Stimulated activated CD8-positive, alpha-beta memory T cell treated with anti-CD3 and anti-CD28 coated beads, Interleukin-2, amount 100 ng/mL, for 48 hours (primary cell): ENCODE measurements around the gene SLC25A48.

Experiments
- DNase-seq, 2 donors: peaks; one replicate each; pipeline ENCODE4 v3.0.0-alpha.2; 2020; ENCODE audit warnings: low read depth in 2 of 2

The SLC25A48 gene

DNA sequence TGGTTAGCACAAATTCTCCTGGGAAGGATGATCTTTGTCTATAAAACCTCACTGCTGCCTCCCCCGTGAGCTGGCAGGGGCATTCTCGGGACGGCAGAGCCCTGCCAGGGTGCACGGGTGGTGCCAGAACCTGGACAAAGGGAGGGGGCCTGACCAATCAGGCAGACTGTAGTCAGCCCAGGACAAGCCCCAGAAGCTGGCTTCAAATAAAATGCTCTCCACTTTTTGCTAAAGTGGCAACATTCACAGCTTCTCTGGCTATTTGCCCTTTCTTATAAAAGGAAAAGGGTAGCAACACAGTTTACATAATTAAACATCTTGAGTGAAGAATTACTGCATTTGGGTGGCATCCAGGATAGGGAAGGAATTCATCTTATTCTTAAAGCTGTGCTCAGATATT, 46.8 kb downstream of the SLC25A48 start:
- no peak for DNase-seq

DNA sequence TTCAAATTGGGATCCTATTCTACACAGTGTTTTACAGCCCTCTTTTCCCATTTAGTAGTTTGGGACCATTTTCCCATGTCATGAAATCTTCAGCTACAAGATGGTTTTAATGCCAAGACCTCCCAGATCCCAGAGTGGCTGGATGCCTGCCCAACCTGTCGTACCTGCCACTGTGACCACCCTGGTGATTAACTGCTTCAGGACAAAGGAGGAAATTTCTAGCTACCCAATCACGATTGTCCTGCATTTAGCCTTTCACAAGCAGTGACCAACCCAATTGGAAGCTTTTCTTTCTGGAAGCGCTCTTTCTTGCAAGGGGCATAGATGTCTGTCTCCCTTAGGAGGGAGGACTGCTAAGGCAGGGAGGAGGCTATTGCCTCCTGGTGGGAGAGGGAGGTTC, 47.4 kb downstream of the SLC25A48 start:
- DNase-seq, result no peak

DNA sequence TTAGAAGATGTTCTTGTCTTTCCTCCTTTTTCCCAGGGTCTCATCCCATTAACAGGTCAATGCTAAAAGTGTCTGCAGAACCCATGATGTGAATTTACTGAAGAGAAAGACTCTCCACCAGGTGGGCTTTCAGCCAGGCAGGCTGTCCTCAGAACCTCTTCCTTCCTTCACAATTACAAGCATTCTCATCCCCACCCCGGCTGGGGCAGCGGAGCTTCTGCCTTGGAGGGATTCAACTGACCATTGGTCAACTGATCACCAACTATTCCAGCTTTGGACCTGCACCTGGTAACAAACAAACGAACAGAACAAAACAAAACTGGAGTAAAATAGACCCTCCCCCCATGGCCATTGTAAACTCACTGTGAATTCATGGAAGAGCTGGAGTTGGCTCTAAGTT, 48.6 kb downstream of the SLC25A48 start:
- no peak for DNase-seq

DNA sequence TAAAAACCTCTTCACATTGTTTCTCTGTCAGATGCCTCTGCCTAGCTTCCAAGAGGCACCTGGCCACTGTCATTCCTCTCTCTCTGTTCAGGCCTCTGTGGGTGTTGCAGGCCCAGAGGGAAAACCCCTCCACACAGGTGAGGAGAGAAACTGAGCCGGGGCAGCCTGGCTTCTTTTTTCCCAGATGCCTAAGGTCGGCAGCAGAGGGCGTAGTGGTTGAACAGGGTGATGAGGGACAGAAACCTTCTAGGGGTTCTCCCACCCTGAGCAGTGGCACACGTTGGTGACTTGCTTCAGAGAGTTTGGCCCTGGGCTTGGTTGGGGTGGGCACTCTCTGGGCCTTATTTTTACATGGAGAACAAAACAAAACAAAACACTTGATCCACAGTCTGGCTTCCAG, 49.0 kb downstream of the SLC25A48 start:
- no peak for DNase-seq

DNA sequence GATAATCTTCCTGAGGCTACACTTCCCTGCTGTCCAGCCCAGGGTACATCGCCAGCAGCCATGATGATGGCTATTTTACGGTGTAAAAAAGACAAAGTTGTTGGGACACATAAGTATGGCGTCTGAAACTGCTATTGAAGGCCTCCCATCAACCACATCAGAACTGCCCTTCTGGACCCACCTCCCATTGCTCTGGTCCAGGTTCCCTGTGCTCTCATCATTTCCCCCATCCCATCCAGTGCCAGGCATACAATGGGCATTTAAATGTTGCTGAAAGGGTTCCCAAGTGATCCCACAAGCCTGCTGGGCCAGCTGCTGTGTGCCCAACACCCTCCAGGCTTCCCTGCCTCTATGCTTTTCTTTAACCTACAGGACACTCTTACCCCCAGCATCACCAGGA, 50.6 kb downstream of the SLC25A48 start:
- DNase-seq, result no peak

DNA sequence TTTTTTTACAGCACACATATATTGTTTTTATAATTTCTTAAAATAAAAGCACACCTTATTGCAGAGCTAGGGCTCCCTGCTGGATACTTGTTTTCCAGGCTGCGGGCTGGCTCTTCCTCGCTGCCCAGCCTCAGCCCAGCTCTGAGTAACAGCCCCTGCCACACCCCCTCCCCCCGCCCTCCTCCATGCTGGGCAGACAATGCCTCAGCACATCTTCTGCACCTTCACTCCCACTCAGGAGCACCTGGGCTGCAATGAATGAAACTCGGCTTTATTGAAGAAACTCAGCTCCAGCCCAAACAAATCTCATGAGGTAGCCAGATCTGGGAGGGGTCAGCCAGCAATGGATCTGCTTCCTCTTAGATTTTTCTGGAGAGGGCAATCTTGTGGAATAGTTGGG, 51.7 kb downstream of the SLC25A48 start:
- DNase-seq, result no peak

DNA sequence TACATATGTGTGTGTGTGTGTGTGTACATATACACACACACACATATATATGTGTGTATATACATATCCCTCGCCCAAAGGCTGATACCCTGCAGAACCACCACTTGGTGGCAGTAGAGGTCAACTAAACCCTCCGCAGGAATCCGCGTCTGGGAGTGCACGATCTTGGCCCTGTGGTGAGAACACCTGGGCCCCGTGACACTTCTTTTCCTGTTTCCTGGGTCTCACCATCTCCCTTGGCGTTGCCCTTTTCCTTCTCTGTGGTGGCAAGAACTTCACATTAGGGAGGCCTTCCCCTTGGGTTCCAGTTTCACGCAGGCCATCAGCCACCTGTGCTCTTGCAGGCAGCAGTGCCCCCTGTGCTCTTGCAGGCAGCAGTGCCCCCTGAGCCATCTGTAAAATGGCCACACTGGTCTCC, 53.0 kb downstream of the SLC25A48 start:
- DNase-seq, result peak; percentile 21 to 44

DNA sequence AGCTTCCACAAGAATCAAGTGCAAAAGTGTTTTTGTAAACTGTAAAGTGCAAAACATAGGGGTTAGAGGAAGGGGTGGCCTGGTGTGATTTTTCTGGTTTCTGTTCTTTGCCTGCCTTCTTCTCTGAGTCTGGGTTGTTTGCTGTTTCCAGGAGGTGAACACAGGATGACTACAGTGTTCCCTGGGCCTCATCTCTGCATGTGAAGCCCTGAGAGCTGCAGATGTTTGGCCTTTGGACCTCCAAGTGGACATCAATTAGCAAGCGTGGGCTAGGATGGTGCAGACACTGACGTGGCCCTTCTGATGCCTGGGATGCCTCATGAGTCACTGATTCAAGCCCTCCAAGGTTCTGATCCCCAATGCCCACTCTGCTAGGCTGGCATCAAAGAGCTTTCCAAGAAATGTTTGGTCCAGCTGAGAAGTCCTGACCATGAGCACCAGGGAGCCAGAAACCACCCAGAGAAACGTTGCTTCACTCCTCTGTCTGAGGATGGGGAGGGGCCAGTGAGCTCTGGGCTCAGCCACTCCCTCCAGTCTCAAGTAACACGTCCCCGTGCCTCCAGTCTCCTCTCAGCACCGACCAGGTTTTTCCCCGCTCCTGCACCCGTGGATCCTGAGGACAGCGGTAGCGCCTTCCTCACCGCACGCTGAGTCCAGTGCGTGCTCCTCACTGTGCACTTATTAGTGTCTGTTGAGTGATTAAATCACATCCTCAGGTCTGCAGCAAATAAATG, 53.6 kb downstream of the SLC25A48 start:
- no peak for DNase-seq

DNA sequence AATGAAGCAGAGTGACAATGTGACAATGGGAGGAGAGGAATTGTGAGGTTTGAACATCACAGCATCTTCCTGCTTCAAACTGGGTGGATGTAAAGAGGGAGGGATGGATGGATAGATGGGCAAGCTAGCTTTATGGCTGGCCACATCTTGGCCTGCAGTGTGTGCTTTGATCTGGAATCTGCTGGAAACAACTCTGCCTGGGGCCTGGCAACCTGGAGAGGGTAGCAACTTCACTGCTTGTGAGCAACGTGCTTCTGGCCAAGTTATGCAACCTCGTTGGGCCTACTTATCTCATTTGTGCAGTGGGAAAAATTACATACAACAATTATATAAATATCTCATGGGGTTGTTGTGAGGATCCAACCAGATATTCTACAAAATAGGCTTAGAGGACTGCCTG, 55.8 kb downstream of the SLC25A48 start:
- DNase-seq, result no peak

DNA sequence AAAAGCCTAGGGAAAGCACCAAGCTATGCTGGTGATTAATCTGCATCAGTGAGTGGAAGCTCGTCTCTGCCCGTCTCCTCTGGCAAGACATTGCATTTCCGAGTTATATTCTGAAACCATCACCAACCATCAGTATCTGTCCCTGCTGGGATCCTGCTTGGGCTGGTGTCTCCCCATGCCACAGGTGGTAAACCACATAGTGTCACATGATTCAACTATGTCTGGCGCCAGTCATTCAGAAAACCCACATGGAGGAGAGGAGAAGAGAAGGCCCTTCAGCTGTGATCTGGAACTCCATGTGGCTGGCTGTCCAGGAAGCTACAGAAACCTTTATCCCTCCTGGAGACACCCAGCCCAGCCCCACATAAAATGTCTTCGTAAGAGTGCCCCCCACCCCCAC, 56.4 kb downstream of the SLC25A48 start:
- DNase-seq, result peak; percentile 19 to 45

DNA sequence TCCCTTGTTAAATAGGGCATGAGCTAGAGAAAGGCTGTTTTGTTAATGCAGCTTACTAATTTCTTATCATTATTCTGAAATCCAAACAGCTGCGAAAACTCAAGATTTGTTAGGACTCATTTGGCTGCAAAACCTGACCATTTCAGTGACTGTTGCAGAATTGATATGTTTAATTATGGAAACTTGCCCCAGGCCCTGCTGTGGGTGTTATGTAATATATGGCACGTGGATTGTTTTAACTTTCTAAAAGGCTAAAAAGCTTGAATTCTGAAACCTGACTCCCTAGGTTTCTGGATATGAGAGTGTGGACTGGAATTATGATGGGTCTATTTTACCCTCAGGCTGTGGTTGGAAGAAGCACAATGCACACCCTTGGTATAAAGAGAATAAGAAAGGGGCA, 56.8 kb downstream of the SLC25A48 start:
- DNase-seq, result no peak

DNA sequence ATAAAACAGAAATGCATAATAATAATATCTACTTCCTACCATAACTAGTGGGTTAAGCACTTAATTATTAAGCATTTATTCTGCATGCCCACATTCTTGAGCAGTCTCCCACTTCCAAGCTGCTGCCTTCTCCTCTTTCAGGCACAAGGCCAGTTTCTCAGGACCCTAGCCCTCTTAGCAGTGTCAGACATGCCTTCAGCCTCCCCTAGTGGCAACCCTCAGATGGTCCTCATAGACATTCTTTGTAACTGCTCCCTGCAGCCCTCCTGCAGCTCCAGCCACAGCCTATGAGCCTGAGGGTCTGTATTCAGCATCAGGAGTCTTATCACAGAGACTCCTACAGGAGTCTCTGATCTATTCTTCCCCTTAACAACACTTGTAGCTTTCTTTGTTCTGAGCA, 57.3 kb downstream of the SLC25A48 start:
- DNase-seq, result no peak

DNA sequence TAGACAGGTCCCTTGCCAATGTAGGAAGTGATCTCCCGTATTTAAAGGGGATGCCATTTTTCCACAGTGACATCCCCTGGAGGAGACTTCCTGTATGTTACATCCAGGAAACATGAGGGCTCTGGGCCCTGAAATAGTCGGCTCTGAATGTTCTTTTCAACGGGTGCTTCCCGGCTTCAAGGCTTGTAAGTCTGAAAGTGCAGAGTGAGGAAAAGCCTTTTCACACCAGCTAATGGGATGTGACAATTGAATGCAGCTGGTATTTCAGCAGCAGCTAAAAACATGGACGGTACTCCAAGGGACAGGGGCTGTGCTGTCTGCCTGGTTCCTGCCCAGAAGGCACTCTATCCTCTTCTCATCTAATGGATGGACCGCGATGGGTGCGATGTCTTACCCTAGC, 59.8 kb downstream of the SLC25A48 start:
- DNase-seq, result no peak

DNA sequence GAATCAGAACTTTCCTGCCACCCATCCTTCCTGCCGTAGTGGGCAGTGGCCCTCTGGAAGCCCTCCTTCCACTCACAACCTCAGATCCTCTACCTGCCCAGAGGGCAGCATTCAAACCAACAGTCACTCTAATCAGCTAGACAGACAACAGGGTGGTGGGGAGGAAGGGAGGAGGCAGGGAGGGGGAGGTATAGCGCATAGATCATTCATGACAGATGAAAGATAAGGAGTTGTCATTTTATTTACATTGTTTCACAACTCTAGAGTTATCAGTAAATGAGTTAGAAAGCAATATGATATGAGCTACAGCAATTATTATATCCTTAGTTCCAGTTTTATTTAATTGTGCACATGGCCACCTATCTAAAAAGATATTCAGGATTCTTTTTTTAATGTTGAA, 60.3 kb downstream of the SLC25A48 start:
- no peak for DNase-seq

DNA sequence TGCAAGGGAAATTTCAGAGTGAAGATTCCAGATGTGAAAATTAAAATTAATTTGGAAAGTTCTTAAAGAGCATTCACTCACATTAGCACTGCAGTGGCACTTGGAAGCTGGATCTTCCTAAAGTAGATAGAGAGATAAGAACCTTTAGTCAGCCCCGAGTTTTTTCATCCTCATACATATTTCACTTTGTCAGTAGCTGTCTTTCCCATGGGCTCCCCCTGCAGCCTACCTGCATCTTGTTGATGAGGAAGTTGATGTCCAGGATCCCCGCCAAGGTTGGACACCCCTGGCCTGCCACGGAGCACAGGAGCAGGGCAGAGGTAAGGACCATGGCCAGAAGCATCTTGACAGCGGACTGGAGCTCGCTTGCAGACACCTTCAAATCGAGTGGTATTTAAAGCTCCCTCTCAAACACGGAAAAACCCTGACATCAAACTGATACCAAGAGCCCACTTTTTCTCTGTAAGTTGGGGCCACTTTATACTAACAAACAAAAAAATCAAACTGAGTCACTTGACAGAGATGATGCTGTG, 61.1 kb downstream of the SLC25A48 start, which contains the start of gene IL9:
Gene IL9 (minus strand): TSS at position 368 of the 533 bp plus-strand sequence. CDS start 25 bp downstream, at position 343.
- no peak for DNase-seq

DNA sequence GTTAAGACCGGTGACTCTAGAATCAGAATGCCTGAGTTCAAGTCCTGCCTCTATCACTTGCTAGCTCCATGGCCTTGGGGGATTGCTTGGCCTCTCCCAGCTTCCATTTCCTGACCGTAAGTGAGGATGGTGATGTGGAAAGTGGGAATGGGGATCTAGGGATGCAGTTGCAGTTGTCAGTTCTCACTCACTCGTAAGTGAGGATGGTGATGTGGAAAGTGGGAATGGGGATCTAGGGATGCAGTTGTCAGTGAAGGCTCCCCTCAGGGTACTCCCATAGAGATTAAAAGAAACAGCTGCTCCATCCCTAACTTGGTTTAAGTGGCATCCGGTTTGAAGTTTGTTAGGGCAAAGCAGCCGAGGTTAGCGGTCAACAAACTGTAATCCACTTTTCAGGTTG, 64.2 kb downstream of the SLC25A48 start:
- no peak for DNase-seq

DNA sequence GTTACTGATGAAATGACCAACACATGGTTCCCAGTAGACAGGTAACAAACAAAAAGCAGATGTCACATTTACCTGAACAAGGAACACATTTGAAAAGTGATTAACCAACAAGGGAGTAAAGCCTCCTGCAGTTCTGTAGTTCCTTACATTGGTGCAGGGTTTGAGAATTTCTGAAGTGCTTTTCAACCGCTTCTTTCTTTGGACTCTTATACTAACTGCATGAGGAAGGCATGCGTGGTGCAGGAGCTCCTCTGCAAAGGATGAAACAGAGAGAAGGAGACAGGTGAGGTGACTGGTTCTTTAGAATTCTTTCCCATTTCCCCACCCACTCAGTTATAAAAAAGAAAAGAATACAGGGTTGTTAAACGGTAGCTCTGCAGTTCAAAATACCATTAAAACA, 65.8 kb downstream of the SLC25A48 start:
- no peak for DNase-seq

DNA sequence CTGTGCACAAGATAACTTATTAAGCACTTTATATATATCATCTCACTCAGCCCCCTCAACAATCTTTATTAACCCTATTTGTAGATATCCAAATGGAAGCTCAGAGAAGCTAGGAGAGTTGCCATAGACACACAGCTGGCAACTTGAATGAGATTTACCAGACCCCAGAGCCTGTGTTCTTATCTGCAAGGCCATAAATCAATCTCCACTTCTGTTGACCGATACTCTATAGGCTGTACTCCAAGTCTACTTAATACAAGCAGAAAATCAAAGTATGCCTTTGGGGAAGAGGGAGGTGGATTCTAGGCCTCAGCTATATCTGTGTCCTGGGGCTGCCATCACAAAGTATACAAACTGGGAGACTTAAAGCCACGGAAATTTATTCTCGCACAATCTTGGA, 67.2 kb downstream of the SLC25A48 start:
- no peak for DNase-seq

DNA sequence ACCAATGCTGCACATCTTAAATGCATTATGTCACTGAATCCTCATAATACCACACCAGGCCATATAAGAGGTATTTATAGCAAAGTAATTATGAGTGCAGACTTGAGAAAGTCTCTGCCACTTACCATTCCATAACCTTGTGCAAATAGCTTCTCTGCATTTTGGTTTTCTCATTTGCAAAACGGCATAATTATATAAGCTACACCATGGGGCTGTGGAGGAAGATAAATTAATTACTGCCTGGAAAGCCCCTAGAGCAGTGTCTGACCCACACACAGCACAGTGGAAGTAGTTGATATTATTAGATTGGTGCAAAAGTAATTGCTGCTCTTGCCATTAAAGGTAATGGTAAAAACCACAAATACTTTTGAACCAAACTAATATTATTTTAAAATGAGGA, 70.7 kb downstream of the SLC25A48 start:
- DNase-seq, result no peak

DNA sequence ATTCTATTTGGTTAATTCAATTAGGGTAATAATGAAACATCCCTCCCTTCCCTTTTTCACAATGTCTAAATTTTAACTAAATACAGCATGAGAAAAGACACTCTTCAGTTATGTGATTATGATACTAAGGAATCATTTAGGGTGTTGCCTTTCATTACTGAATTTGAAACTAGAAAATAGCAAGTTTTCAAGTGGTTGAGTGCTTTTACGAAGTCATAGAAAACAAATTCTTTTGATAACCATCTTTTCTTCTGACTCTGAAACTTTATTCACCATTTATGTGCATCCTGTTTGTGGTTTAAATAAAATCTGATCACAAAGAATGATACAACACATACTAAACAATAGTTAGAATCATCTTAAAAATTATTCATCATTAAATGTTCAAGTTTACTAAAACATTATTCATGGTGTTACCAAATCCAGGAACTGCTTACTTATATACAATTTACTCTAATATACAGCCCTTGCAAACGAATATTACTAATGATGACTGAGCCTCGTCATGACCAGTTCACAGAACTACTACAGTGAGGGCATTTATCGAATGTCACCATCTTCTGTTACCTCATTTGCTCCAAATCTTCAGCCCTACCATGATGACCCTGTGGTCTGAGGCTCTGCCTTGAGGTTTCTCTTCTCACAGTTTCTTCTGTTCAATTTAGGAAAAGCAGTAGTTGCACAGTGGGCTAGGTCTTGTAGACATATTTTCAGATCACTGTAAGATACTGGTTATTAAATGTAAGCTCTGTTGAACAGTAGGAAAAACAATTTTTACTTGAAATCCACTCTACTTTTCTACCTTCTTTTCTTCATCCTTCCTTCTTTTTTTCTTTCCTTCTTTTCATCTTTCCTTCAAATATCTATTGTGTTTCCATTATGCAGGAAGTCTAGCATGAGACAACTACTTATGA, 79.5 kb downstream of the SLC25A48 start:
- no peak for DNase-seq

DNA sequence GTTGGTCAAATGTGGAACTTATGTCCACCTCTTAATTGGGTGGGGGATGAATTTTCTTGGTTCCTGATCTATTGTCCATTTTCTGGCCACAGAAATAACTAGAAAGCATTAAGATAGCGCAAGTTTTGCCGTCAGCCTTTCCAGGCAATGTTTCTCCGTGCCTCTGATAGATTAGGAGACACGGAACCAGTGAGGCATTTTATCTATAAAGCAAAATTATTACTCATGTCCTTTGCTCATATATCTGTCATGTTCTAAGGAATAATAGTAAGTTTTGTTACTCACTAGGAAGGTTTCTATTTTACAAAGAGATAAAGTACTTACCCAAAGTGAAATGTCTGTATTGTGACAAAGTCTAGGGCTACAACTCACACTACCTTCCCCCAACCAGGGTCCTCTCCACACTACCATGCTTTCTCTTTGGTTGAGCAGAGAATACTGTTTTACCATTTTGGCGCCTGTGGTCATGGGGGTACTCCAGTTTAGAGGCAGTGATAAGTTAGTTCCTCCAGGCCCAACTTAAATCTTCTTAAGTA, 81.1 kb downstream of the SLC25A48 start:
- DNase-seq, result no peak

DNA sequence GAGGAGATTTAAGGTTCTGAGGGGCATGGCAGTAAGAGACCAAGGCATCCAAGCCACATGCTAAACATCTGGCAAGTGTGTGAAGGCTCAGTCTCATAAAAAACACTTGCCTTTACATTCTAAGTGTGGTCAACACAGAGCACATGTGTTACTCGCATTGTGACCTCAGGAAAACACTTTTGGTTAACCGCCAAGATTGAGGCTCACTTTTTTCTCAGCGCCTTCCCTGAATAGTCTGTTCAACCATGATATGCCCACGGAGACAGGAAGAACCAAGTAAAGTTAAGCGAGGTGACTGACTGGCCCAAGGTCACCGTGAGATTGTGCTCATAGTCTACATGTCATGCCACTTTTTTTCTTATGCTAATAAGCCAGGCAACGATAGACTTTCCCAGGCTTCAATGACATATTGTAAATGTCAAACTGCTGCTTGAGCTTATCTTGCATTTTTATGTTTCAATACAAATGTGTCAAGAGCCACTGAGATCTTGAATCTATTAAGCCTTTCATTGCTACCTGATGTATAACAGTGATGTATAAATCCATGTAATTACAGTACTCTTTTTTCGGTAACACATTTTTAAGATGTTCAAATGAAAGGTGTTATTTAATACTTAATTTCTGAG, 82.3 kb downstream of the SLC25A48 start:
- DNase-seq, result no peak
